GM18517 (cell line): ENCODE data around the gene C11orf21.
"Not testable (repeated sequence)": the region's sequence is repeated elsewhere in the genome, so short reads cannot be mapped to it uniquely, and the experiment has no call there.

Experiments
- ATAC-seq: cut with Tn5 transposase; IDR thresholded peaks from one replicate; pipeline ENCODE4 v1.9.1; 2021; ENCODE audit warnings: mild to moderate bottlenecking, moderate library complexity; ENCODE audit not compliant: unreplicated experiment

C11orf21 gene

DNA sequence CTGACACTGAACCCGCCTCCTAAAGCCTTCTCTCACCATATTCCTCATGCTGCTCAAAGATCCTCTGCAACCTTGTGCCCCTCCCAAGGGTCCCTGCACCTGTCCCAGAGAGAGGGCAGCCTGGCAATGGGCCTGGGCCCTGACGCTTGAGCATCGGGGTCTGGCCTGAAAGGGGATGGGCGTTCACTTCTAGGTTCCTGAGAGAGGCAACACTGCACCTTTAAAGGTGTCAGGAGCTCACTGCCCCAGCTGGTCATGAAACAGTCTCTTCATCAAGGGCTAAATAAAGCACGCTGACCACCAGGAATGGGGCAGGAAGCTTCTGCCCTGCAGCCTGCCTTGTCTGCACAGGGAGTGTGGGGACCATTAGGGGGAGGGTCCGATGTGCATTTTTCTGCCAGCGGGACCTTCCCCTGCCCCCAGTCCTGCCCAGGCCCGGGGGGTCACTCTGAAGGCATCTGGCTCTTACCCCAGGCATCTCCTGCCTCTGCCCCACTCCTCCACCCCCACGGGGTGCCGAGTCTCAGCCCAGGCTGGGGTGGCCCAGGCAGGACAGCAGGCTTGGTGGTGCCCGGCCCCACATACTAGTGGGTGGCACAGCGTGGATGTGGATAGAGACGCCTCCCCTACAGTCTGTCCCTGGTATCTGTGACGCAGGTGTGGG, 3.5 kb downstream of the C11orf21 start:
- ATAC-seq, result no peak

DNA sequence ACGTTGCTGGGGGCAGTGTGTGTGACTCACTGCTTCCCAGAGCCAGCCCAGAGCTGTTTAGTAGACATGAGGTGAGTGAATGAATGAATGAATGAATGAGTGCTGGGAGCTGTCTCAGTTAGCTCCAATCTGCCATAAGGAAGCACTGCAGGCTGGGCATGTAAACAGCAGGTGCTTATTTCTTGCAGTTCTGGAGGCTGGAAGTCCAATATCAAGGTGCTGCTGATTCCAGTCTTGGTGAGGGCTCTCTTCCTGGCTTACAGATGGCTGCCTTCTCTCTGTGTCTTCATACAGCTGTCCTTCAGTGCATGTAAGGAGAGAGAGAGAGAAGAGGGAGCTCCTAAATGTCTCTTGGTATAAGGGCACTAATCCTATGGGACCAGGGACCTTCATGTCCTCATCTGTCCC, 4.1 kb downstream of the C11orf21 start:
- no peak for ATAC-seq

DNA sequence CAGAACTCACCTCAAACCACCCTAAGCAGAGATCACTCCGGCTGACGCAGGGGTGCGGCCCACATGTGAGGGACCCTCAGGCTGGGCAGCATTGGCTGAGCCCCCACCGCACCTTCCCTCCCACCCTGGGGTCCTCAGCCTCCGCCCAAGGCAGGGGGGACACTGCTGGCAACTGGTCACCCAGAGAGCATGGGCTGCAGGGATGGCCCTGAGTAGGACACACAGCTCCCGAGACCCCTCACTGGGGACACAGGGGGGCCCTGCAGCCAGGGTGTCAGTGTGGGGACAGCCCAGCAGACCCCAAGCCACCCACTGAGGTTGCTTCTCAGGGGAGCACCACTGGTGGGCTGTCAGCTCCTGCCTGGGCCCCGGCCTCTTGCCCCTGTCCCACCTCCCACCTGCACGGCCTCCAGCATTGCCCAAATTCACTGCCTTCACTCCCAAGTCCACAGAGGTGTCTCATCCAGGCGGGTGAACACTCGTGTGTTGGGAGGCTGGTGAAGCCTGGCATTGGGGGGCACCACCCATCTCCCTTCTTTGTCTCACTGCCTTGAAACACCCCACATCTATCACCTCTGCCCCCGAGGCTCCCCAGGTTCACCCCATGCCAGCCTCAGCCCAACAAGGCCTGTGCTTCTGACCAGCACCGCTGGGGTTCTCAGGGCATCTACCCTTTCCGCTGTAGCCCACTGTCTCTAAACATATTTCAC, 4.7 kb downstream of the C11orf21 start:
- no peak for ATAC-seq

DNA sequence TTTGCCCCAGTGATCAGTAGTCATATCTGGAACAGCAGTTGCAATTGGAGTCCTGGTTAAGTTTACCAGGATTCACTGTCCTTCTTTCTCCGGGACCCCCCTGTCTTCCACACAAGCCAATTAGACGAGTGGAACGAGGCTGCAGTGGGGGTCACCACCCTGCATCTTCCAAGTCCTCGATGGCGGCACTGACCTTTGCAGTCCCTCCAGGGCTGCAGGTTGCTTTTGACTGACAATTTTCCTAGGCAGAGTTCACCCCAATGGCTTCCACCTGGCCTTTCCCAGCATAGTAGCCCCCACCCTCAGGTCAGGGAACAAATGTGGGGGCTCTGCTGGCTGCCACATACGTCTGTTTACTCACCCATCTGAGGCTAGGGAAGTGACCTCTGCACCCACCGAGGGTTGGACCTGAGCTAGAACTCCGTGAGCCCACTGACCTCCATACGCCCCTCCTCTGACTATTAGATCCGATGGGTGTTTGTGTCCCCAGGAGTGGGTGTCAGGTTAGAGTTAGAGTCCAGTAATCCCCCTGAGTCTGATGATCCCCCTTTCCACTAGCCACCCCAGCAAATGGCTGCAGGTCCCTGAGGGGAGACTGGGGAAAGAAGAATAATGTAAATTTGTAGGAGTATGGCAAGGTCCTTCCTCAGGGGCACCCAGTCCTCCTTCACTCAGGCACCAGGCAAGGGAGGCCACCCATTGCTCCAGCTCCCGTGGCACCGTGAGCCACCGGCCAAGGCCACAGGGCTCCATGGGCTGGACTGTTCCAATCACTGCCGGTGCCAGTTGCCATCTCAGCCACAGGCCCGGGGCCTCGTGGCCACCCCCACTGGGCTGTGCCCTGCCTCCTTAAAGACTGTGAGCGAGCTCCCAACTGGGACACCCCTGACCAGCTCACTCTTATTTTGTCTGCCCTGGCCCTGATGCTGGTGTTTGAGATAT, 5.5 kb downstream of the C11orf21 start:
- no peak for ATAC-seq

DNA sequence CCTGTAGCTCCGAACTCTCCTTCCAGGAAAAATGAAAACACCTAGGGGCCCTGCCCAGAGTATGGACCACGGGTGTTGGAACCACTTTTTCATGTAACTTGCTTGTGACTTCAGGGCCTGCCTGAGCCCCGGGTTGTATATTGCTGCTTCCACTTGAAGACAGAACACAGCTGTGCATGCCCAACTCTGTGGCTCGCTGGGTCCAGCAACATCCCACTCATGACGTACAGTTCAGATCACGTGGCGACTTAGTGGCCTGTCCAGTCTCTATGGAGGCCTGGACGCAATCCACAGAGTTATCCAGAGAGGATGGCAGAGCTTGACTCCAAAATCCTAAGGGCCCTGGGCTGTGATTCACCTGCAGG, 6.8 kb downstream of the C11orf21 start:
- ATAC-seq, result no peak

DNA sequence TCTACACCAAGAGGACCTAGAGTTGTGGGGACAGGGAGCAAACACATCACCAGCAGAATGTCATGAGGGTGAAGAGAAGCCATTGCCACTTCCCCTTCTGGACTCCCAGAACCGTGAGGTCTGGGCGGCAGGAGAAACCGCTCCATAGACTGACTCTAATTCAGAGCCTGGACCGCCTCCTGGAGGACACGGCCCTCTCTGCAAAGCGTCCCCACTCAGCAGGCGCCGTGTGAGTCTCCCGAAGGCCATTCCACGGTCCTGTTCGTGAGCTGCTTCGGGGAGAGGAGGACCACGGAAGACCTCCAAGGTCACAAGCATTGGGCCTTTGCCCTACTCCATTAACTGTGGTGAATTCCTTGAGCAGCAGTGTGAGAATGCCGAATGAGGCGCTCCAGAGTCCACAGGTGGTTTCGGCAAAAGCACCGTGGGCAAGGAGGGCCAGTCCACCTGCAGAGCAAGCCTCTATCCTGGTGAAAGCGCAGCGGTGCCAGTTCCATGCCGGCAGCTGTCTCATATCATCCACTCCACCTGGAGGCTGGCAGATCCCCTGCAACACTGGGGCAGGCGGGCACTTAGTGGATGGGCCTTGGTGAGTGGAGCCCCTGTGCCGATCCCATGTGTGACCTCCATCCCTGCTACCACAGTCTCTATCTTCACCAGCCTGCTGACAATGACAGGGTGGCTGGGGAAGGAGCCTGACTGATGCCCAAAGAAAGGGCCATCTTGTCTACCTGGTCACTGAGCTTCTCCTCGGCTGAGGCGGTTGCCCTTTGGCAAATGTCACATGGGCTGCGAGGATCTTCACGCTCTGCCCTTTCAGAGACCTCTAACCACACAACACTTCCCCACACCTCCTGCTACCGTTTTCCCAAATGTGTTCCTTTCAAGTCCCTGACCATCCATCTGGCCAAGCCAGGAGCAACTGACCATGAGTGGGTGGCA, 7.5 kb downstream of the C11orf21 start:
- ATAC-seq, result no peak

DNA sequence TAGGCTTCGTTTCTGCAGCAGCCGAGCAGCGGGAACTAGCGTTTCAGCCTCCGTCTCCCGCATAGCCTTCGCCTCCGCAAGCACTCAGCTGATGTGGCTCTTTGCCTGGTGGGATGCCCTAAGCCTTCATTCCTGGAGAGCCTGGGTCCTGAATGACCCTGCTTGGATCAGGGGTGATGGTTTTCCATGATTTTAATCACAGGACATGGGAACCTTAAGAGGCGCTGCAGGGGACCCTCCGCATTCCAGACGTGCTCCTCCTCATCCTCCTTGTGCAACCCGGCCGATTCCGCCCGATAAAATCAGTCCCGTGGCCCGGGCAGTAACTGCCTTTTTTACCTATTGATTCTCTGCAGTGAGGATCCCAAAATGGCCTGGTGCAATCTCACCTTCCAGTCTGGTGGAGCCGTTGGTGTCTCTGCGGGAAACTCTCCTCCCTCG, 8.2 kb downstream of the C11orf21 start:
- ATAC-seq, result no peak

DNA sequence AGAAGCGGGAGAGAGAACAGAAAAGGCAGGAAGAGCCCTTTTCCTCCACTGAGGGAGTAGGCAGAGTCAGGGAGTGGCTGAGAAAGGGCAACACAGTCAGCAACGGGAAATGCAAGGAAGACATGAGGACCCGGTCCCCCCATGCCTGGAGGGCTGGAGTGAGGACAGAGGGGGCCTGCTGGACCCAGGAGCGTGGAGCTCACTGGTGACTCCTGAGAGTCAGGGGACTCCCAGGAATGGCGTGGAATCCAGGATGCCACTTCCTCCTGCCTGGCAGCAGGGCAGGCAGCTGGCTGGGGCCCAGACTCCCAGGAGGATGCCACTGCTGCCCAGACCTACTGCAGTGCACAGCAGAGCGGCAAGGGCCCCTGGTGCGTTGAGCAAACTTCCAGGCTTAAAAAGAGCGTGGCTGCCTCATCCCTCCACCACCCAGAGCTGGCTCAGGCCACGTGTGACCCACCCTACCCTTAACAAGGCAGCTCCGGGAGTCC, 11.3 kb downstream of the C11orf21 start:
- ATAC-seq, result no peak

DNA sequence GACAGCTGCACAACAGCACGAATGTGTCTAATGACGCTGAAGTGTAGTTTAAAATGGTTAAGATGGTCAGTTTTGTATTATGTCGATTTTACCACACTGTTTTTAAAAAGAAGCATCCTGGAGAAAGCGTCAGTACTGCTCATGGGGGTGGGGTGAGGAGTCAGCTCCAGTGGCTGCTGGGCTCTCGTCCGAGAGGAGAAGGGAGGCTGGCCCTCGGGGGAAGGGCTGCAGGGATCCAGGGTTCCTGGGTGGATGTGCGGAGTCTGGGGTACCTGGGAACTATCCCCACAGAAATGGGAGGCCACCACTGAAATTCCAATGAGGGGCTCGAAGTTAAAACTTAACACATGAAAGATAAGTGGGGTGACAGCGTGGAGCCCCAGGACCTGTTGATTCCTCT, 11.9 kb downstream of the C11orf21 start:
- no peak for ATAC-seq

DNA sequence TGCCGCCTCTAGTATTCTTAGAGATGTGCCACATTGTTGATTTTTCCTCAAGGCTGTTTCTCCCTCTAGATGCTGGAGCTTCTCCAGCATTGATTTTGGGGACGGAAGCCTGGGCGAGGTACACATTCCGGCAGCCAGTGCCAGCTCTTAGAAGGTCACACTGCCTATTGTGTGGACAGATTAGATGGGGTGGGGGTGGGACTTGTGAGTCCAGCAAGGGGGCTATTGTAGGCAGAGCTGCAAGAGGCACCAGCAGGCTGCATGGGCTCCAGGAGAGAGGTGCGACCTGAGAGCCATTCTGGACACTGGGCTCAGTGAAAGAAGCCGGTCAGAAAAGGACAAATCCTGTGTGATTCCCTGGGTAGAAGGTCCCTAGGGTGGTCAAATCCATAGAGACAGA, 12.4 kb downstream of the C11orf21 start:
- no peak for ATAC-seq

DNA sequence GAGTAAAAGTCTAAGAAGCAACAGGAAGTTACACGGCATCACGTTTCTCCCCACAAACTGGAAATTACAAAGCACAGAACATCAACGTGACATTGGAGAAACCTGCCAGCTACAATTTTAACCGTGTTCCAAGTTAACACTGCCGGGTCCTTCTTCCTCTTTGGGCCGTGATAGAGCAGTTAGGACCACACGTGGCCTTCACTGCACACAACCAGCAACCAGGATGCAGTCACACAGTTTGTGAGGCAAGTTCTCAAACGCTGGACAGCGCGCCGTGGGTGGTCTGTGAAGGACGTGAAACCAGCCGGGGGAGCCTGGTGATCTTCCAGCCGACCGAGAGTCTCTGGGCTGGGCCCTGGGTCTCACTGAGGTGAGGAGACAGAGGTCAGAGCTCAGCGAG, 14.6 kb downstream of the C11orf21 start:
- ATAC-seq, result no peak

DNA sequence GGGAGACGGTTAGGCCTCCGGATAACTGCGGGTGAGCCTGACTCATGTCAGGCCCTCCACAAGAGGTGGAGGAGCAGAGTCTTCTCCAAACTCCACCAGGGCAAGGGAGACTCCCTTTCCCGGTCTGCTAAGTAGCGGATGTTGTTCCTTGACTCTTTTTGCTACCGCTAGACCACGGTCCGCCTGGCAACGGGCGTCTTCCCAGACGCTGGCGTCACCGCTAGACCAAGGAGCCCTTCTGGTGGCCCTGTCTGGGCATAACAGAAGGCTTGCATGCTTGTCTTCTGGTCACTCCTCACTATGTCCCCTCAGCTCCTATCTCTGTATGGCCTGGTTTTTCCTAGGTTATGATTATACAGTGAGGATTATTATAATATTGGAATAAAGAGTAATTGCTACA, 15.4 kb downstream of the C11orf21 start:
- not testable (repeated sequence) for ATAC-seq

DNA sequence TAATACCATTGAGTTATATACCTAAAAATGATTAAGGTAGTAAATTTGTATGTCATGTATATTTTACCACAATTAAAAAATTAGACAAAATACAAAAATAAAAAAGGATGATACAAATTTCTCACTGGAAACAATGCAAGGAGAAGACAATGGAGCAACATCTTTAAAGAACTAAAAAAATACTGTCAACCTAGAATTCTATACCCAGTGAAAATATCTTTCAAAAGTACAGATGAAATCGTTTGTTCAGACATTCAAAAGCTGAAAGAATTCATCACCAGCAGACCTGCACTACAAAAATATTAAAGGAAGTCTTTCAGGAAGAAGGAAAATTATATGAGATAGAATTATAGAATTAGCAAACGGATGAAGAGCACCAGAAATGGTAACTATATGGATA, 21.5 kb downstream of the C11orf21 start:
- no peak for ATAC-seq

DNA sequence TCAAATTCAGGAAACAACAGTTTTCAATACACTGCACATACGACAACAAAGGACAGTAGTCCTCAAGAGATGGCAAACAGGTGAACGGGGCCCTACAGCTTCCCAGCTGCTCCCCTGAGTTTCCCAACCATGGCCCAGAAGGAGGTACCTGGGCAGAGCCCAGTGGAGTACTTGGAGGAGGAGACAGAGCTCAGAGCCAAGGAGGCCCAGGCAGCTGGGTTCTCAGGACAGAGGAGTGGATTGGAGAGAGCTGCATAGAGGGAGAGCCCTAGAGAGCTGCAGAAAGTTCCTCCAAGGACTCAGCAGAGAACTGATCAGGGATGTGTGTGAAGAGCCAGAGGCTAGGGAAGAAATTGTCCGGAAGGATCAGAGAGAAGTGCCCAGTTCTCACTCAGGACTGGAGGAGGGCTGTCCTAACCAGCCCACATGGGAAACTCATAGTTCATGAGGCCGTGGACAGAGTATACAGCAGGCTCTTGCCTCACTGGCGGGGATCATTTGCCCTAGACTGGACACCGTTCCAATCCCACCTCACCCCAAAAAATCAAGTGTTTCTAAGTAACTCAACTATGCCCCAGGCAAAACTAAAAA, 23.7 kb downstream of the C11orf21 start:
- no peak for ATAC-seq

DNA sequence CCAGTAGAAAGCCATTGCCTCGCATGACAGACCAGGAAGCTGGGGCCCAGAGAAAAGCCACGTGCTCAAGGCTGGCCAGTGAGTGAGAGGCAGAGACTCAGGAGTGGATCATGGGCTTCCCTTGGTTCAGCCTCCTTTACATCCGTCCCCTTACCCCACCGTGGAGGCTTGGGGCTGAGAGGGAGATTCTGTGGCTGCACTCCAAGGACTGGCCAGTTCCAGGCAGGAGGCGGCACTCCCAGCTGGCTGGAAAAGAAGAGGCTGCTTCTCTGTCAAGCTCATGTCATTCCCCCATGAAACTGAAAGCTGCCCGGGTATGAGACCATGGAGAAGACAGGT, 24.7 kb downstream of the C11orf21 start:
- ATAC-seq, result no peak

DNA sequence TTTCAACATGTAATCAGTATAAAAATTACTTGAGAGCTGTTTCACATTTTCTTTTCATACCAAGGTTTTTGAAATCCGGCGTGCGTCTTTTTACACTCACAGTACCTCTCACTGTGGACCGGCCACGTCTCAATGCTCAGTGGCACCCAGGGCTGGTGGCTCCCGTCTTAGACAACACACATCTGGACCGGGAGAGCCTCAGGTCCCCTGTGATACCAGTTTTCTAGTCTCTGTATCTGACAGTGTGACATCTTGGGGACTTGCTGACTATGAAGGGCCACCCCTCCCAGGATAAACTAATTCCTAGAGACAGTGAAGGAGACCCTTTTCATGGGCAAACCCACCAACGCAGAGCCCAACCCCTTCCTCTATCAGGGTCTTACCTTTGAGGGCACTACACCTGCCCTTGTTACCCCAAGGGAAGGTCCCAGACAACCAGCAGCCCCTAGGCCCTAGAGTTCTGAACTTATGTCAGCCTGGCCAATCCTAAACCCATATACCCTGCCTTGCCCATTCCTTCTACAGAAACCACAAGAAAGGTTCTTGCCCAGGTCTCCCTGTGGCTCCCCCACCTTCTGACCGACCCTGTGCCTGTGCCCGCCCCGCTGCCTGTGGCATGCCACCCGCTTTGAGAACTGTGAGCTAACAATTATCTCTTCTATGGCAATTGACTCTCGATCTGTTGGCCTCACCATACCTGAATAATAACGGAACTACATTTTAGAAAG, 25.3 kb downstream of the C11orf21 start:
- no peak for ATAC-seq

DNA sequence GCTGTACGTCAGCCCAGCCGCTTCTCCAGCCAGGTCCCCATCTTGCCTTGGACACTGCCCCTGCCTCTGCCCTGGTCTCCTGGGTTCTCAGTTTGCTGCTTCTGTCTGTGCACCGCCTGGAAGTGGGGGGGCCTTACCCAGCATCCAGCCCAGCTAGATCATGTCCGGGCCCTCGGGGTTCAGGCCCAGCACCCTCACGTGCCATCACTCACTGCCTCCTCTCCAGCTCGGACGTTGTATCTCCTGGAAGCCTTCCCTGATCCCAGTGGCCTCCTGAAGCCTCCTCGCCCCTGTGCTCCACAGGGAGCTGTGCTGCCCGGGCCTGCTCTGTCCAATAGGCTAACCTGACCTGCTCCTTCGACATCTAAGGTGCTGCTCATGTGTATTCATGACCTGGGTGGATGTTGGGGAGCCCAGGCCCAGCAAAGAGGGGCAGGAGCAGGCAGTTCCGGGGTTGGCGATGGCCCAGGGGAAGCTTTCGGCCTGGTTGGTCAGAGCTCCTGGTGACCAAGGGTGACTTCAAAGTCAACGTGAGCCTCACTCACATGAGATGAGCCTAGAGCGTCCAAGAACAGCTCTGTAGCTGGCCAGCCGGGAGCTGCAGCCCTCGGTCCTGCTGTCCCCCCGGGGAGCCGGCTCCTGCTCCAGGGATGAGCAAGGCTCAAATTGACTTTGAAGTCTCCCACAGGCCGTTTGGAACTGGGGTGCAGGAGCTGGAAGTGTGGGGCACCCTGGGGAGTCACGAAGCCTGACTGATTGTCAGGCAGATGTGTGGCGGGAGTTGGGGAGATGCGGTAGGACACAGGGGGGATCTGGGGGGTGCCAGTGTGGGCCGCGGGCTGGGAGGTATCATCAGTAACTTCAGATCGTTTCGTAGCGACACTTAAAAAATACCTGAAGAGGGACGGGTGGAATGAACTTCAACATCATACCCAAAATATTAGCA, 26.1 kb downstream of the C11orf21 start:
- no peak for ATAC-seq

DNA sequence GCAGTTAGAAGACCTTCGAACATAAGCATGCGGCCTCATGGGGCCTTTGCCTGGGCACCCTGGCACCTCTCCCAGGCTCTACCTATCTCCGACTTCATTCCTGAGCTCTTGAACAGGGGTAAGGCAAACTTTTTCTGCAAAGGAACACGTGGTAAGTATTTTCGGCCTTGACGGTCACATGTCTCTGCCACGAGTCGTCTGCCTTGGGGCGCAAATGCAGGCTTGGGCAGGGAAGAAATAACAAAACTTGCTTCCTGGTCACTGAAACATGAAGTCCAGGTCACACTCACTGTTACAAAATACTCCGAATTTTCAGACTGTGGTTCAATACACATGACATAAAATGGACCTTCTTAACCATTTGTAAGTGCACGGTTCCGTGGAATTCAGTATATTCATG, 27.9 kb downstream of the C11orf21 start:
- no peak for ATAC-seq
